SU-DHL-6 (cell line): Measurements from ENCODE around the gene PCDHGC4.

Experiments
- H2AFZ ChIP-seq: fragments of 200-600 bp; sonication (generic); 2 replicates; pipeline ENCODE4 v1.6.1; 2014; ENCODE audit warnings: low read depth, mild to moderate bottlenecking, moderate library complexity, mixed read lengths, antibody characterized with exemption, low read length; ENCODE audit not compliant: severe bottlenecking
- H3F3A ChIP-seq: fragments of 200-600 bp; shearing (Covaris generic); 2 replicates; pipeline ENCODE4 v1.6.0; 2016; ENCODE audit warnings: antibody characterized with exemption, mild to moderate bottlenecking; ENCODE audit not compliant: insufficient read depth
- H3K27ac ChIP-seq: fragments of 200-600 bp; sonication (generic); 2 replicates; pipeline ENCODE4 v1.5.1; 2016; ENCODE audit warnings: low read depth, mild to moderate bottlenecking, low read length, moderate library complexity, mixed read lengths
- H3K27me3 ChIP-seq: fragments of 200-600 bp; sonication (generic), shearing (Covaris generic); 2 replicates; pipeline ENCODE4 v1.6.0; 2014; ENCODE audit warnings: mild to moderate bottlenecking, low read length
- H3K36me3 ChIP-seq: fragments of 200-600 bp; sonication (generic); 2 replicates; pipeline ENCODE4 v1.6.1; 2014; ENCODE audit warnings: mild to moderate bottlenecking, low read length, mixed read lengths
- H3K4me2 ChIP-seq: fragments of 300-600, 200-600 bp; shearing (Covaris generic), sonication (generic); 2 replicates; pipeline ENCODE4 v1.6.0; 2014; ENCODE audit warnings: low read length, low read depth, mild to moderate bottlenecking; ENCODE audit not compliant: poor library complexity, severe bottlenecking
- H3K4me3 ChIP-seq: fragments of 200-600 bp; sonication (generic); 2 replicates; pipeline ENCODE4 v1.5.1; 2014; ENCODE audit warnings: antibody characterized with exemption, low read length, mild to moderate bottlenecking, mixed read lengths; ENCODE audit not compliant: insufficient read depth, poor library complexity, severe bottlenecking
- H3K79me2 ChIP-seq: fragments of 200-600 bp; sonication (generic); 2 replicates; pipeline ENCODE4 v1.6.1; 2014; ENCODE audit warnings: mild to moderate bottlenecking, low read length, moderate library complexity; ENCODE audit not compliant: insufficient read depth
- H3K9ac ChIP-seq: fragments of 200-600 bp; sonication (generic); 2 replicates; pipeline ENCODE4 v1.7.0; 2014; ENCODE audit warnings: mild to moderate bottlenecking, low read length
- H3K9me2 ChIP-seq: fragments of 200-600 bp; sonication (generic); replicated peaks from 2 replicates; pipeline ENCODE4 v1.6.1; 2014; ENCODE audit warnings: low read length; ENCODE audit not compliant: insufficient read depth
- H3K9me3 ChIP-seq: fragments of 200-600 bp; sonication (generic); 2 replicates; pipeline ENCODE4 v1.6.1; 2014; ENCODE audit warnings: low read length, mixed read lengths; ENCODE audit not compliant: insufficient read depth
- H4K20me1 ChIP-seq: fragments of 200-600 bp; sonication (generic); 2 replicates; pipeline ENCODE4 v1.6.1; 2014; ENCODE audit warnings: low read depth, mild to moderate bottlenecking, antibody characterized with exemption, low read length, moderate library complexity, mixed read lengths
- EZH2phosphoT487 ChIP-seq: fragments of 200-600 bp; sonication (generic), shearing (Covaris generic); conservative IDR thresholded peaks from 2 replicates; pipeline ENCODE4 v1.6.1; 2018; ENCODE audit warnings: mild to moderate bottlenecking, antibody characterized with exemption, low read length, moderate library complexity, mixed read lengths
- TF ChIP-seq, protein P1 (sequence below): fragments of 200-600 bp; sonication (generic); IDR thresholded peaks from one replicate; pipeline ENCODE4 v1.5.1; 2017; ENCODE audit warnings: antibody characterized with exemption, mild to moderate bottlenecking, low read length, moderate library complexity; ENCODE audit not compliant: insufficient read depth, poor library complexity, severe bottlenecking

The PCDHGC4 gene

DNA sequence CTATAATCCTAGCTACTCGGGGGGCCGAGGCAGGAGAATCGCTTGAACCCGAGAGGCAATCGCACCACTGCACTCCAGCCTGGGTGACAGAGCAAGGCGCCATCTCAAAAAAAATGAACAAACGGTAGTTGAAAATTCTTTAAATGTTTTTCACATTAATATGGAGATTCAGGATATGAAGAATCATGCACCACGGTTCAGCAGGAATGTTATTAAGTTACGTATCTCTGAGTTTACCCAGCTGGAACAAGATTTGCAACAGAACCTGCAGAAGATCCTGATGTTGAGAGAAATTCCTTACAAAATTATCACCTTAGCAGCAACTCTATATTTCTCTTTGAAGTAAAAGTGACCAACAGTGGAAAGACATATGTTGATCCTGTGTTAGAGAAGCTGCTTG is 44.5 kb upstream of the PCDHGC4 start:
- no peak for TF ChIP-seq EZH2phosphoT487
- TF ChIP-seq, protein P1, sequence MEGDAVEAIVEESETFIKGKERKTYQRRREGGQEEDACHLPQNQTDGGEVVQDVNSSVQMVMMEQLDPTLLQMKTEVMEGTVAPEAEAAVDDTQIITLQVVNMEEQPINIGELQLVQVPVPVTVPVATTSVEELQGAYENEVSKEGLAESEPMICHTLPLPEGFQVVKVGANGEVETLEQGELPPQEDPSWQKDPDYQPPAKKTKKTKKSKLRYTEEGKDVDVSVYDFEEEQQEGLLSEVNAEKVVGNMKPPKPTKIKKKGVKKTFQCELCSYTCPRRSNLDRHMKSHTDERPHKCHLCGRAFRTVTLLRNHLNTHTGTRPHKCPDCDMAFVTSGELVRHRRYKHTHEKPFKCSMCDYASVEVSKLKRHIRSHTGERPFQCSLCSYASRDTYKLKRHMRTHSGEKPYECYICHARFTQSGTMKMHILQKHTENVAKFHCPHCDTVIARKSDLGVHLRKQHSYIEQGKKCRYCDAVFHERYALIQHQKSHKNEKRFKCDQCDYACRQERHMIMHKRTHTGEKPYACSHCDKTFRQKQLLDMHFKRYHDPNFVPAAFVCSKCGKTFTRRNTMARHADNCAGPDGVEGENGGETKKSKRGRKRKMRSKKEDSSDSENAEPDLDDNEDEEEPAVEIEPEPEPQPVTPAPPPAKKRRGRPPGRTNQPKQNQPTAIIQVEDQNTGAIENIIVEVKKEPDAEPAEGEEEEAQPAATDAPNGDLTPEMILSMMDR, result no peak
- no peaks in the 10 kb centered on the region for H3K79me2 ChIP-seq
- H3F3A ChIP-seq, result no peaks in the 10 kb centered on the region

DNA sequence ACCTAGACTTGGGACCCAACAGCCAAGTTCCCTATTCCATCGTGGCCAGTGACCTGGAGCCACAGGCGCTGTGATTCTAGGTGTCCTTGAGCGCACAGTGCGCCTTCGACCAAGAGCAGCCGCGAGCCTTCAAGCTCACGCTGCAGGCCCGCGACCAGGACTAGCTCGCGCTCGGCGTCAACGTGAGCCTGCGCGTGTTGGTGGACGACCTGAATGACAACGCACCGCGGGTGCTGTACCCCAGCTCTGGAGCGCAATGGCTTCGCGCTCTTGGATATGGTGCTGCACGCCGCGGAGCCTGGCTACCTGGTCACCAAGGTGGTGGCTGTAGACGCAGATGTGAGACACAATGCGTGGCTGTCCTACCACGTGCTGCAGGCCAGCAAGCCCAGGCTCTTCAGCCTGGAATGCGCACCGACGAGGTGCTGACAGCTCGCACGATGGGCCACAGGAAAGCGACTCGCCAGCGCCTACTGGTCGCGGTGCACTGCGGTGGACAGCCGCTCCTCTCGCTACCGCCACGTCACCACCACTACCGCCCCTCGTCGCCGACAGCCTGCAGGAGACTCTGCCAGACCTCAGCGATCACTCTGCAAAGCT is 43.2 kb upstream of the PCDHGC4 start:
- Histone ChIP-seq H3K9me2 (no peaks in the 10 kb centered on the region), H3K27ac (no peak overlapping the region), H3F3A (no peaks in the 10 kb centered on the region), H3K4me2 (no peak overlapping the region), H4K20me1 (no peaks in the 10 kb centered on the region), H3K36me3 (no peaks in the 10 kb centered on the region), H3K9ac (no peak overlapping the region), H3K79me2 (no peaks in the 10 kb centered on the region), H3K4me3 (no peak overlapping the region), H2AFZ (no peak overlapping the region), H3K27me3 (no peaks in the 10 kb centered on the region), H3K9me3 (no peaks in the 10 kb centered on the region)
- TF ChIP-seq, protein P1, result no peak
- no peak for TF ChIP-seq EZH2phosphoT487

More for the DNA sequence above, 44.5 kb upstream of the PCDHGC4 start:
- Histone ChIP-seq H3K4me3 (no peak overlapping the region), H3K27ac (no peak overlapping the region), H3K4me2 (no peak overlapping the region), H2AFZ (no peak overlapping the region), H3K9me3 (no peaks in the 10 kb centered on the region), H3K36me3 (no peaks in the 10 kb centered on the region), H3K9me2 (no peaks in the 10 kb centered on the region), H3K27me3 (no peaks in the 10 kb centered on the region), H3K9ac (no peak overlapping the region), H4K20me1 (no peaks in the 10 kb centered on the region)

DNA sequence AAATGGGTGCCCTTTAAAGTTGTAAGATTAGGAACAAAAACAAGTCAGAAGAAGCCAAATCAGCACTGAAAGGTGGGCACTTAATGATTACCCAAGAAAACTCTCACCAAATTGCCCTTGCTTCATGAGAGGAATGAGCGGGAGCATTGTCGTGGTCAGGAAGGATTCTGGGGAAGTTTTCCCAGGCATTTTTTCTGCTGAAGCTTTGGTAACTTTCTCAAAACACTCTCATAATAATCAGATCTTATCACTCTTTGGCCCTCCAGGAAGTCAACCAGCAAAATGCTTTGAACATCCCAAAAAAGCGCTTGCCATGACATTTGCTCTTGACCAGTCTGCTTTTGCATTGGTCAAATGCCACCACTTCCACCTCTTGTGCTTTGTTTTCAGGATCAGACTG is 19.5 kb upstream of the PCDHGC4 start:
- Histone ChIP-seq H3F3A (no peaks in the 10 kb centered on the region), H3K36me3 (no peaks in the 10 kb centered on the region), H3K9me2 (no peaks in the 10 kb centered on the region), H3K9me3 (no peaks in the 10 kb centered on the region), H3K27me3 (no peaks in the 10 kb centered on the region), H3K4me2 (no peak overlapping the region), H3K4me3 (no peak overlapping the region), H4K20me1 (no peaks in the 10 kb centered on the region), H3K79me2 (no peaks in the 10 kb centered on the region), H3K27ac (no peak overlapping the region), H2AFZ (no peak overlapping the region), H3K9ac (no peak overlapping the region)
- TF ChIP-seq, protein P1, result no peak
- no peak for TF ChIP-seq EZH2phosphoT487
